GM12878 (cell line): ENCODE results near the gene FOXI1. TPM values are rescaled to one million over a fixed set of nuclear protein-coding genes. Genes with fewer than 3 reads are reported as not detected.
"Not testable (repeated sequence)": the region's sequence is repeated elsewhere in the genome, so short reads cannot be mapped to it uniquely, and the experiment has no call there.

Experiments used
- ATAC-seq: fragments of 200-7000 bp; cut with Tn5 transposase; 3 replicates; pipeline ENCODE4 v1.9.1; 2020; ENCODE audit warnings: mild to moderate bottlenecking, moderate library complexity
- BruUV-seq: library from RNA; stranded (reverse); fragments of 400-500 nt; replicated peaks from 2 replicates; lab custom pipeline; 2021; lab: Mats Ljungman, UMichigan
- CTCF ChIA-PET: fragments of 300-600 bp; sonication (Branson Sonifier 250); formaldehyde crosslinking; extraction: SDS; loops from one replicate; lab custom pipeline; 2021; ENCODE audit warnings: inconsistent platforms; lab: Yijun Ruan, JAX
- POLR2A ChIA-PET: fragments of 350-600 bp; formaldehyde crosslinking; extraction: SDS; loops from one replicate; lab custom pipeline; 2021; ENCODE audit warnings: inconsistent platforms; lab: Charles Lee
- RAD21 ChIA-PET: fragments of 300-600 bp; sonication (Branson Sonifier 250); formaldehyde crosslinking; loops from one replicate; lab custom pipeline; 2023; ENCODE audit warnings: antibody characterized with exemption; ENCODE audit not compliant: unreplicated experiment; lab: Charles Lee
- SMC1A ChIA-PET: fragments of 300-600 bp; sonication (Branson Sonifier 250); formaldehyde crosslinking; loops from one replicate; lab custom pipeline; 2023; ENCODE audit not compliant: unreplicated experiment, uncharacterized antibody; lab: Charles Lee
- DNase-seq: peaks from one replicate; pipeline ENCODE4 v3.0.0-alpha.2; 2011; ENCODE audit warnings: low read depth, low spot score
- FAIRE-seq: peaks from 3 replicates; lab custom pipeline; 2011; peaks lifted over from hg19 to GRCh38; lab: Jason Lieb, UNC
- H2AFZ ChIP-seq: 2 replicates; pipeline ENCODE4 v1.6.0; 2011; ENCODE audit warnings: low read depth, low read length, control low read depth; ENCODE audit not compliant: control insufficient read depth
- H3K27ac ChIP-seq: 2 replicates; pipeline ENCODE4 v1.5.1; 2011; ENCODE audit warnings: control low read depth; ENCODE audit not compliant: control insufficient read depth, insufficient read depth
- H3K27me3 ChIP-seq, 2 experiments: replicated peaks in 1 of 2; 2 replicates each; pipeline versions ENCODE4 v1.6.0 to v1.6.1; 2011; ENCODE audit warnings: low read length in 1 of 2; ENCODE audit not compliant: control insufficient read depth in 2 of 2, insufficient read depth in 2 of 2
- H3K36me3 ChIP-seq, 2 experiments: 2 replicates each; pipeline ENCODE4 v1.5.1; 2011; ENCODE audit warnings: low read length in 1 of 2; ENCODE audit not compliant: control insufficient read depth in 2 of 2, insufficient read depth in 2 of 2
- H3K4me1 ChIP-seq: 2 replicates; pipeline ENCODE4 v1.6.1; 2011; ENCODE audit warnings: mild to moderate bottlenecking, low read length, moderate library complexity, mixed read lengths; ENCODE audit not compliant: control insufficient read depth, insufficient read depth
- H3K4me2 ChIP-seq: 2 replicates; pipeline ENCODE4 v1.6.0; 2011; ENCODE audit warnings: control low read depth; ENCODE audit not compliant: control insufficient read depth, insufficient read depth
- H3K4me3 ChIP-seq: fragments of 200-600 bp; sonication (generic); 2 replicates; pipeline ENCODE4 v1.5.1; 2016
- H3K79me2 ChIP-seq: 2 replicates; pipeline ENCODE4 v1.6.0; 2011; ENCODE audit warnings: low read length; ENCODE audit not compliant: control insufficient read depth, insufficient read depth
- H3K9ac ChIP-seq: 2 replicates; pipeline ENCODE4 v1.8.0; 2011; ENCODE audit warnings: low read length, control low read depth, mixed read lengths; ENCODE audit not compliant: control insufficient read depth, insufficient read depth
- H3K9me3 ChIP-seq: replicated peaks from 3 replicates; pipeline ENCODE4 v1.5.1; 2011; ENCODE audit warnings: mild to moderate bottlenecking, low read length; ENCODE audit not compliant: control insufficient read depth, insufficient read depth
- H4K20me1 ChIP-seq: 2 replicates; pipeline ENCODE4 v1.6.0; 2011; ENCODE audit not compliant: control insufficient read depth, insufficient read depth
- CBFB ChIP-seq: IDR thresholded peaks from 2 replicates; pipeline ENCODE4 v1.6.1; 2016; ENCODE audit warnings: antibody characterized with exemption, low read depth
- HSF1 ChIP-seq: fragments of 150-350 bp; IDR thresholded peaks from 2 replicates; pipeline ENCODE4 v1.6.1; 2014; ENCODE audit warnings: mild to moderate bottlenecking, low read depth, low read length
- MLLT1 ChIP-seq: fragments of 450-650 bp; IDR thresholded peaks from 2 replicates; pipeline ENCODE4 v1.6.1; 2016; ENCODE audit warnings: mild to moderate bottlenecking
- SKIL ChIP-seq: fragments of 450-650 bp; IDR thresholded peaks from 2 replicates; pipeline ENCODE4 v1.6.1; 2017; ENCODE audit warnings: mild to moderate bottlenecking, low read depth, inconsistent platforms; ENCODE audit not compliant: poor library complexity, severe bottlenecking
- SREBF2 ChIP-seq: IDR thresholded peaks from 2 replicates; pipeline ENCODE4 v1.6.1; 2012; ENCODE audit warnings: mild to moderate bottlenecking, low read length
- WGBS: methylation state at CpG from one replicate; pipeline ENCODE4 v1.1.6; 2016; ENCODE audit warnings: low lambda C conversion rate; ENCODE audit not compliant: insufficient replicate concordance, insufficient coverage; ENCODE audit errors: missing lambda C conversion rate; 5-methylcytosine and 5-hydroxymethylcytosine counted together
- in situ Hi-C: fragments of 300-500 bp; cut with MboI; formaldehyde crosslinking; loops from 9 replicates; pipeline ENCODE4 v1.14.3; 2018; ENCODE audit warnings: mixed read lengths
- intact Hi-C: fragments of 100-400 bp; cut with micrococcal nuclease; formaldehyde crosslinking; loops from one replicate; pipeline ENCODE4 v1.14.2; 2022; ENCODE audit not compliant: unreplicated experiment
- polyA plus RNA-seq, 11 experiments: library from polyadenylated mRNA; depleted of rRNA in 4 of 11; unstranded in 6 of 11; stranded (reverse) in 5 of 11; fragments of >200 nt; fragmentation: Nextera tagmentation in 4 of 11; fragmentation: Illumina TruSeq in 1 of 11; extraction: Ambion mirVana in 4 of 11; extraction: Trizol in 1 of 11; gene quantifications; 1 replicate in 1 of 11; 2 replicates in 10 of 11; pipeline versions ENCODE4 v1.2.1 to v1.2.3, GENCODE V29; 2011 to 2016; ENCODE audit warnings: inconsistent platforms in 2 of 11, missing spikeins in 2 of 11, low read depth in 1 of 11
- total RNA-seq, 4 experiments: library from RNA; depleted of rRNA in 3 of 4; stranded (reverse); fragments of >200 nt in 3 of 4; fragmentation: Illumina TruSeq in 1 of 4; extraction: Trizol in 1 of 4; gene quantifications; 2 replicates each; pipeline versions ENCODE4 v1.2.1 to v1.2.3, GENCODE V29; 2013 to 2021

The FOXI1 gene
- total and polyA plus RNA-seq, 10 of the 15 experiments (the other 5 are each of a cell fraction or from before 2014, with no cell fraction given) = not detected

- TF ChIP-seq SREBF2 (no peak), HSF1 (no peak), SKIL (no peak), MLLT1 (no peak)
These were observed 32.6 kb downstream of the FOXI1 start (continued) for GRCh38 chr5:170138273-170138672.

GRCh38 chr5:170139786-170140335 is 34.2 kb downstream of the FOXI1 start:
- peaks cover 2 to 4% of the 10 kb centered on the region in 2 experiments; a peak in 3 of 4 replicates for H3K27me3 ChIP-seq
- H3K9ac ChIP-seq = no peak overlapping the region
- H3K4me2 ChIP-seq = no peak overlapping the region
- no peak overlapping the region for H3K4me3 ChIP-seq
- ChIA-PET POLR2A (no interaction called here), CTCF (no interaction called here), RAD21 (no interaction called here), SMC1A (no interaction called here)
- FAIRE-seq (no peak), ATAC-seq (no peak), DNase-seq (no peak)
- intact Hi-C loops = no loop called here
- in situ Hi-C loops = no loop called here
- H3K4me1 ChIP-seq = no peaks in the 10 kb centered on the region
- H3K27ac ChIP-seq = no peak overlapping the region
- H3K9me3 ChIP-seq = no peaks in the 10 kb centered on the region
- no peak for TF ChIP-seq CBFB
- no peaks in the 10 kb centered on the region for H3K36me3 ChIP-seq
- H2AFZ ChIP-seq = no peak overlapping the region
- no peaks in the 10 kb centered on the region for H4K20me1 ChIP-seq
- H3K79me2 ChIP-seq = no peaks in the 10 kb centered on the region
- BruUV-seq = no TSS peak
- WGBS = 31% methylated on average over 9 of the region's 9 CpGs

- CTCF ChIA-PET, H3K4me2 ChIP-seq, H3K9me3 ChIP-seq, H3K27me3 ChIP-seq, H3K27ac ChIP-seq, POLR2A ChIA-PET, H3K4me3 ChIP-seq, FAIRE-seq, H3K9ac ChIP-seq, RAD21 ChIA-PET, intact Hi-C loops, H4K20me1 ChIP-seq, H3K4me1 ChIP-seq, in situ Hi-C loops, ATAC-seq, H3K79me2 ChIP-seq, SMC1A ChIA-PET, DNase-seq, H3K36me3 ChIP-seq, BruUV-seq, H2AFZ ChIP-seq: not testable (repeated sequence)
- 31% methylated on average over 7 of the region's 7 CpGs for WGBS
These were observed 35.5 kb downstream of the FOXI1 start for GRCh38 chr5:170141196-170141595.
